OCI-LY7 (cell line): Measurements from ENCODE around the gene SPATA6. TPM values are rescaled to one million over a fixed set of nuclear protein-coding genes. Genes with fewer than 3 reads are reported as not detected.

Experiments used
- BruUV-seq: library from RNA; stranded (reverse); fragments of 400-500 nt; replicated peaks from 2 replicates; lab custom pipeline; 2021; lab: Mats Ljungman, UMichigan
- CTCF ChIA-PET: fragments of 300-600 bp; sonication (Branson Sonifier 250); formaldehyde crosslinking; loops from one replicate; lab custom pipeline; 2022; ENCODE audit warnings: antibody characterized with exemption; ENCODE audit not compliant: unreplicated experiment; lab: Charles Lee
- POLR2A ChIA-PET: fragments of 300-600 bp; sonication (Branson Sonifier 250); formaldehyde crosslinking; loops from one replicate; lab custom pipeline; 2022; ENCODE audit warnings: antibody characterized with exemption; lab: Charles Lee
- DNase-seq: peaks from one replicate; pipeline ENCODE4 v3.0.0-alpha.2; 2015; ENCODE audit warnings: low spot score
- H2AFZ ChIP-seq: fragments of 200-600 bp; sonication (generic), shearing (Covaris generic); 2 replicates; pipeline ENCODE4 v1.6.1; 2014; ENCODE audit warnings: mild to moderate bottlenecking, antibody characterized with exemption, low read length, moderate library complexity
- H3K27ac ChIP-seq: fragments of 200-600 bp; sonication (generic); 2 replicates; pipeline ENCODE4 v1.5.1; 2014; ENCODE audit warnings: mixed run types, low read depth, mild to moderate bottlenecking, moderate library complexity, low read length, inconsistent platforms; ENCODE audit not compliant: poor library complexity, severe bottlenecking
- H3K36me3 ChIP-seq: fragments of 200-600 bp; sonication (generic); 2 replicates; pipeline ENCODE4 v1.6.1; 2014; ENCODE audit warnings: mild to moderate bottlenecking, antibody characterized with exemption, low read length, moderate library complexity, mixed read lengths; ENCODE audit not compliant: insufficient read depth
- H3K4me1 ChIP-seq: fragments of 200-600 bp; sonication (generic); 2 replicates; pipeline ENCODE4 v1.5.1; 2014; ENCODE audit warnings: mild to moderate bottlenecking, low read length; ENCODE audit not compliant: insufficient read depth, poor library complexity, severe bottlenecking
- H3K4me2 ChIP-seq: fragments of 200-600 bp; sonication (generic); 2 replicates; pipeline ENCODE4 v1.6.1; 2014; ENCODE audit warnings: mild to moderate bottlenecking, low read length
- H3K4me3 ChIP-seq: fragments of 200-600 bp; sonication (generic); 2 replicates; pipeline ENCODE4 v1.5.1; 2014; ENCODE audit warnings: mild to moderate bottlenecking, low read depth, low read length; ENCODE audit not compliant: poor library complexity, severe bottlenecking
- H3K79me2 ChIP-seq: fragments of 200-600 bp; sonication (generic); 2 replicates; pipeline ENCODE4 v1.6.1; 2016; ENCODE audit warnings: low read depth, mild to moderate bottlenecking, low read length, moderate library complexity, mixed read lengths; ENCODE audit not compliant: insufficient read depth
- H3K9me2 ChIP-seq: fragments of 200-600 bp; sonication (generic); 2 replicates; pipeline ENCODE4 v1.6.1; 2016; ENCODE audit warnings: mild to moderate bottlenecking, low read length, mixed read lengths; ENCODE audit not compliant: insufficient read depth
- H3K9me3 ChIP-seq: fragments of 200-600 bp; sonication (generic); 2 replicates; pipeline ENCODE4 v1.6.1; 2014; ENCODE audit warnings: mild to moderate bottlenecking, mixed run types, low read length, mixed read lengths
- H4K20me1 ChIP-seq: fragments of 200-600 bp; sonication (generic); 2 replicates; pipeline ENCODE4 v1.6.1; 2014; ENCODE audit warnings: mild to moderate bottlenecking, antibody characterized with exemption, low read length, moderate library complexity, mixed read lengths; ENCODE audit not compliant: insufficient read depth
- CTCF ChIP-seq: fragments of 200-600 bp; sonication (generic); conservative IDR thresholded peaks from 2 replicates; pipeline ENCODE4 v1.5.1; 2014; ENCODE audit warnings: mild to moderate bottlenecking, antibody characterized with exemption, low read length, moderate library complexity, mixed read lengths
- EZH2phosphoT487 ChIP-seq: fragments of 200-600 bp; sonication (generic); IDR thresholded peaks from 2 replicates; pipeline ENCODE4 v1.6.1; 2018; ENCODE audit warnings: low read depth, borderline replicate concordance, mild to moderate bottlenecking, mixed run types, antibody characterized with exemption, low read length, moderate library complexity, mixed read lengths
- intact Hi-C: fragments of 100-400 bp; cut with micrococcal nuclease; formaldehyde crosslinking; loops from one replicate; pipeline ENCODE4 v1.10.0; 2022; ENCODE audit not compliant: unreplicated experiment
- total RNA-seq, 2 experiments: library from RNA; depleted of rRNA in 1 of 2; stranded (reverse); fragments of >200 nt in 1 of 2; shearing (Covaris generic) in 1 of 2; gene quantifications; 2 replicates each; pipeline ENCODE4 v1.2.3, GENCODE V29; 2014 to 2022

SPATA6 gene
- total RNA-seq, 2 experiments from 2014 or later: 2.5 TPM; not detected in 1

DNA sequence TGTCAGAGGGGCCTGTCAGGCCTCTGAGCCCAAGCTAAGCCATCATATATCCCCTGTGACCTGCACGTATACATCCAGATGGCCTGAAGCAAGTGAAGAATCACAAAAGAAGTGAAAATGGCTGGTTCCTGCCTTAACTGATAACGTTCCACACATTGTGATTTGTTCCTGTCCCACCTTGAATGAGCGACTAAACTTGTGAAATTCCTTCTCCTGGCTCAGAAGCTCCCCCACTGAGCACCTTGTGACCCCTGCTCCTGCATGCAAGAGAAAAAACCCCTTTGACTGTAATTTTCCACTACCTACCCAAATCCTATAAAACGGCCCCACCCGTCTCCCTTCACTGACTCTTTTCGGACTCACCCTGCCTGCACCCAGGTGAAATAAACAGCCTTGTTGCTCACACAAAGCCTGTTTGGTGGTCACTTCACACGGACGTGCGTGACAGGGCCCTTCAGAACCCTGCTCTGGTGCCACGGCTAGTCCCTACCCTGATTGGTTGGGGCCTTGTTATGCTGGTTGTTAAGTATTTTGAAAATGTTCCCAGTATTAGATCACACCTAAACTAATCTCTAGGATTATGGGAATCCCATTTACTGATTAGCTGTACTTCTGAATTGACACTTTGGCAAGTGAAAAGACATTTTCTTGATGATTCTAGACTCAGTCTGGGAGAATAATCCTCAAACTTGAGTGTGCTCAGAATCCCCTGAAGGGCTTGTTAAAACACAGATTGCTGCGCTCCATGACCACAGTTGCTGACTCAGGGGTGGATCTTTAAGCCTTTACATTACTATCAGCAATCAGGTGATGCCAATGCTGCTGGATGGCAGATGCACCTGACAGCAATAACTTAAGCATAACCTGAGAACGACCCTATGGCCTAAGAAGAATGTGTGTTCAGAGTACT, 28.8 kb upstream of the SPATA6 start:
- ChIA-PET CTCF (no interaction called here), POLR2A (no interaction called here)
- Histone ChIP-seq H2AFZ (no peak overlapping the region), H3K36me3 (no peaks in the 10 kb centered on the region), H3K9me3 (no peaks in the 10 kb centered on the region), H3K79me2 (no peaks in the 10 kb centered on the region), H3K27ac (no peak overlapping the region), H3K9me2 (no peaks in the 10 kb centered on the region), H3K4me2 (no peak overlapping the region), H3K4me3 (no peak overlapping the region), H4K20me1 (no peaks in the 10 kb centered on the region), H3K4me1 (no peaks in the 10 kb centered on the region)
- no peak for DNase-seq
- no TSS peak for BruUV-seq
- intact Hi-C loops: no loop called here
- TF ChIP-seq EZH2phosphoT487 (no peak), CTCF (no peak)

DNA sequence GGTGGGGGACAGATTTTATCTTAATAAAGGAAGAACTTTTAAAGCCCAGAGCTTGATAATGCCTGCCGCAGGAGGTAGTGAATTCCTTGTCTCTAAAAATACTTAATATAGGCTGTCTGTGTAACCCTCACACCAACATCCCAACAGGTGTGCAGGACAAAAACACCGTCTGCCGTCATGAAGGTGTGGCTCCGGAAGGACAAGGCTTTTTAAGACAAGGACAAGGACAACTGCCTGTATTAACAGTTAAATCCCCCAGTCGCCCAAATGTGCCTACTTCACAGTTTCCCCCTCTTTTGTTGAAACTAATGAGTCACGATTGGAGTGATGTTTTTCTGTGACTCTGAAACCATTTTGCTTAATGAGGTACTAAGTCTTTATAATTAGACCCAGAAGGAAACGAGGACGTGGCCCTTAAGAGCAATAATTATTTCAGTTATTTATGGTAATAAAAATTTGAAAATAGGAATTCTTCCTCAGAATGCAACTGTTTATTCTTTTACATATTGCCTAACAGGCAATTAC, 27.3 kb upstream of the SPATA6 start:
- TF ChIP-seq CTCF (no peak), EZH2phosphoT487 (no peak)
- Histone ChIP-seq H3K27ac (no peak overlapping the region), H3K4me3 (no peak overlapping the region), H3K9me2 (no peaks in the 10 kb centered on the region), H3K4me1 (no peaks in the 10 kb centered on the region), H4K20me1 (no peaks in the 10 kb centered on the region), H3K36me3 (no peaks in the 10 kb centered on the region), H2AFZ (no peak overlapping the region), H3K79me2 (no peaks in the 10 kb centered on the region), H3K4me2 (no peak overlapping the region), H3K9me3 (no peaks in the 10 kb centered on the region)
- DNase-seq: no peak
- BruUV-seq: no TSS peak
- POLR2A ChIA-PET: no interaction called here
- intact Hi-C loops: loop anchor here (5.0 kb wide), 1 partner anchor 47 kb away; no protein-coding TSS in a partner anchor
- CTCF ChIA-PET: no interaction called here
